ENCODE results near the gene D2HGDH.

- TF ChIP-seq CTCF (conservative IDR thresholded peaks at IDR 0.05 in 1 of 2, IDR thresholded peaks at IDR 0.05 in 1 of 2; ENCODE audit: extremely low read depth in 1 of 2, insufficient read depth in 1 of 2, low read depth in 1 of 2, low read length in 2 of 2) = no peak
- TF ChIP-seq EZH2 (IDR thresholded peaks at IDR 0.05; ENCODE audit: borderline replicate concordance, low read length) = no peak
Observed at GRCh38 chr2:241726459-241726858, 8.0 kb upstream of the D2HGDH start.

Data from mammary epithelial cell (primary cell).